Heart right ventricle (tissue), 16 donors: ENCODE data around the gene ARHGEF17. TPM values are rescaled to one million over a fixed set of nuclear protein-coding genes. Genes with fewer than 3 reads are reported as not detected.
A peak's percentile ranks its signal among the peaks of the same experiment; 100 is the strongest.

Experiments
- ATAC-seq, 8 donors: fragments of 200-7000 bp; cut with Tn5 transposase; one replicate each; pipeline ENCODE4 v1.9.1; 2020; ENCODE audit warnings: mild to moderate bottlenecking in 8 of 8, moderate library complexity in 8 of 8, moderate number of reproducible peaks in 1 of 8
- DNase-seq, 2 donors: peaks; one replicate each; pipeline ENCODE4 v3.0.0-alpha.2; 2020
- H3K27ac ChIP-seq, 10 donors: fragments of 200-600 bp; sonication (generic) in 2 of 10; one replicate each; pipeline versions ENCODE4 v1.5.0 to v1.8.0; 2020 to 2022; ENCODE audit warnings: mild to moderate bottlenecking in 3 of 10
- H3K27me3 ChIP-seq, 7 donors: fragments of 200-600 bp; one replicate each; pipeline ENCODE4 v1.8.0; 2021 to 2022; ENCODE audit warnings: mild to moderate bottlenecking in 2 of 7
- H3K36me3 ChIP-seq, 9 donors: fragments of 200-600 bp; sonication (generic) in 1 of 9; one replicate each; pipeline versions ENCODE4 v1.5.0 to v1.8.0; 2020 to 2022; ENCODE audit warnings: mild to moderate bottlenecking in 2 of 9
- H3K4me1 ChIP-seq, 9 donors: fragments of 200-600 bp; sonication (generic) in 1 of 9; one replicate each; pipeline versions ENCODE4 v1.5.0 to v1.8.0; 2020 to 2022; ENCODE audit warnings: mild to moderate bottlenecking in 4 of 9
- H3K4me3 ChIP-seq, 10 donors: fragments of 200-600 bp; sonication (generic) in 2 of 10; one replicate each; pipeline versions ENCODE4 v1.5.0 to v1.8.0; 2020 to 2022; ENCODE audit warnings: mild to moderate bottlenecking in 7 of 10, moderate library complexity in 2 of 10
- H3K9me3 ChIP-seq, 11 donors: fragments of 200-600 bp in 10 of 11; sonication (generic) in 2 of 11; one replicate each; pipeline versions ENCODE4 v1.5.0 to v1.8.0; 2013 to 2022; ENCODE audit warnings: mild to moderate bottlenecking in 2 of 11, control low read depth in 1 of 11, moderate library complexity in 1 of 11
- CTCF ChIP-seq, 9 donors: fragments of 200-600 bp; sonication (generic) in 2 of 9; IDR thresholded peaks; one replicate each; pipeline versions ENCODE4 v1.5.0 to v1.8.0; 2021 to 2022; ENCODE audit warnings: antibody characterized with exemption in 9 of 9, mild to moderate bottlenecking in 5 of 9, moderate library complexity in 1 of 9
- WGBS, 2 donors: extraction: QIAGEN DNeasy Blood & Tissue Kit; methylation state at CpG; one replicate each; pipeline ENCODE4 v1.1.7; 2013; ENCODE audit warnings: inconsistent platforms in 1 of 2; 5-methylcytosine and 5-hydroxymethylcytosine counted together
- intact Hi-C, 10 donors: fragments of 100-400 bp; cut with DNase I; formaldehyde crosslinking; loops; one replicate each; pipeline versions ENCODE4 v1.11.1 to v1.14.2; 2022
- polyA plus RNA-seq, 2 donors: library from polyadenylated mRNA; stranded (reverse); fragments of 200-250 nt; gene quantifications; one replicate each; pipeline ENCODE4 v1.2.3, GENCODE V29; 2013
- total RNA-seq, 10 donors: library from RNA; stranded (reverse); fragmentation: NEBNext Ultra II Directional in 3 of 10; extraction: Animal tissue kit (Norgen Biotek cat#: 25700) in 3 of 10; gene quantifications; one replicate each; pipeline versions ENCODE4 v1.2.1 to v1.2.4, GENCODE V29; 2021 to 2023
- donor health status: Arrhythmogenic right ventricular cardiomyopathy.
- donor health status: ischemic (EF 13 %, LVEDD 7.1; RV severe dilation, severe dysfunction).
- donor health status: healthy with polysubstance abuse.
- donor health status: DM: no; HTN: yes; CAD: no.
- donor health status: DM: no; HTN: no; CAD: no.
- donor health status: ischemic (EF 25% LVEDD 6.9; RV normal size, moderate dysfunction).
- donor health status: ischemic (EF 25% LVEDD 5.7; RV mildly dilated, moderate dysfunction).
- donor health status: healthy.
- donor health status: DM: yes; HTN: yes; CAD: no.
- donor health status: Ischemic cardiomyopathy.
- donor health status: ischemic (EF 35%, LVEDD 5.7; RV mildly dilated, moderate dysfunction).
- donor health status: nonischemic (EF 11% LVEDD 7.7; RV severe dilation, severe dysfunction).
- donor health status: DM: yes; HTN: yes; CAD: no.
- donor health status: PGD.
- donor health status: ischemic (EF 29% LVEDD 5.4; RV normal size, mild dysfunction).
- donor health status: nonischemic (EF 23%, LVEDD 6.1; RV moderate dilation, normal function).

Gene ARHGEF17
- total and polyA plus RNA-seq, 12 donors = 38.6 to 67.4 (median 51.2) TPM

GRCh38 chr11:73375830-73376159 lies 67.7 kb downstream of the ARHGEF17 start:
- H3K4me1 ChIP-seq = peaks cover 8 to 62% (median 43%) of the 10 kb centered on the region in 9 donors
- peak in 1 of 8 donors; percentile 1 for ATAC-seq
- intact Hi-C loops = loop anchor here in 1 of 10 donors (5.0 kb wide), 1 partner anchor 68 kb away; the partner anchor contains the start of gene ARHGEF17
- DNase-seq = no peak
- peaks cover 0 to 4% (median 0%) of the 10 kb centered on the region in 9 donors for H3K36me3 ChIP-seq
- TF ChIP-seq CTCF (IDR thresholded peaks at IDR 0.05) = no peak
- H3K27me3 ChIP-seq = no peaks in the 10 kb centered on the region
- no peaks in the 10 kb centered on the region for H3K9me3 ChIP-seq
- 58 to 60% methylated on average over 6 of the region's 6 CpGs for WGBS, 2 donors
- H3K27ac ChIP-seq = peak overlapping the region in 9 of 10 donors; percentile 32 to 99 (median 80)
- H3K4me3 ChIP-seq = peak overlapping the region in 8 of 10 donors; percentile 54 to 95 (median 78)

GRCh38 chr11:73376160-73376802 lies 68.2 kb downstream of the ARHGEF17 start, which contains the start of gene RELT:
Gene RELT, plus strand, starts transcription at chr11:73376399. Its CDS starts 12,738 bp downstream, at chr11:73389137.
- peak; percentile 89 to 98 (median 94) for TF ChIP-seq CTCF (IDR thresholded peaks at IDR 0.05)
- Histone ChIP-seq H3K36me3 (peaks cover 0 to 4% (median 0%) of the 10 kb centered on the region in 9 donors), H3K4me1 (peaks cover 12 to 67% (median 48%) of the 10 kb centered on the region in 9 donors), H3K4me3 (peak within 1 kb of the TSS; percentile 54 to 95 (median 74)), H3K9me3 (no peaks in the 10 kb centered on the region), H3K27me3 (no peaks in the 10 kb centered on the region), H3K27ac (peak within 1 kb of the TSS in 9 of 10 donors; percentile 64 to 99 (median 82))
- intact Hi-C loops = loop anchor here in 1 of 10 donors (5.0 kb wide), 1 partner anchor 69 kb away; the partner anchor contains the start of gene ARHGEF17
- ATAC-seq (peak; percentile 82 to 94 (median 91)), DNase-seq (peak; percentile 85 to 93)
- 1% methylated on average over 76 to 96 of the region's 96 CpGs for WGBS, 2 donors

- DNase-seq = peak in 1 of 2 donors; percentile 44
- Histone ChIP-seq H3K27ac (peak overlapping the region in 9 of 10 donors; percentile 64 to 99 (median 82)), H3K27me3 (no peaks in the 10 kb centered on the region), H3K36me3 (peaks cover 0 to 4% (median 0%) of the 10 kb centered on the region in 9 donors), H3K4me1 (peaks cover 12 to 73% (median 54%) of the 10 kb centered on the region in 9 donors), H3K4me3 (peak overlapping the region; percentile 54 to 95 (median 74)), H3K9me3 (no peaks in the 10 kb centered on the region)
- WGBS, 2 donors = 10 to 13% methylated on average over 46 to 56 of the region's 56 CpGs
- TF ChIP-seq CTCF (IDR thresholded peaks at IDR 0.05) = no peak
- peak in 7 of 8 donors; percentile 5 to 19 (median 12) for ATAC-seq
- intact Hi-C loops = loop anchor here in 1 of 10 donors (5.0 kb wide), 1 partner anchor 70 kb away; the partner anchor contains the start of gene ARHGEF17
Observed at GRCh38 chr11:73376803-73377629, 68.9 kb downstream of the ARHGEF17 start.
